ENCODE results near the gene MDFI.

Gene MDFI

GRCh38 chr6:41651246-41651961, 13.1 kb downstream of the MDFI start:
- DNase-seq (ENCODE audit: low spot score): no peak

GRCh38 chr6:41651962-41652657, 13.8 kb downstream of the MDFI start:
- DNase-seq (ENCODE audit: low spot score): no peak

GRCh38 chr6:41652866-41653652, 14.8 kb downstream of the MDFI start:
- DNase-seq (ENCODE audit: low spot score): no peak

DNA sequence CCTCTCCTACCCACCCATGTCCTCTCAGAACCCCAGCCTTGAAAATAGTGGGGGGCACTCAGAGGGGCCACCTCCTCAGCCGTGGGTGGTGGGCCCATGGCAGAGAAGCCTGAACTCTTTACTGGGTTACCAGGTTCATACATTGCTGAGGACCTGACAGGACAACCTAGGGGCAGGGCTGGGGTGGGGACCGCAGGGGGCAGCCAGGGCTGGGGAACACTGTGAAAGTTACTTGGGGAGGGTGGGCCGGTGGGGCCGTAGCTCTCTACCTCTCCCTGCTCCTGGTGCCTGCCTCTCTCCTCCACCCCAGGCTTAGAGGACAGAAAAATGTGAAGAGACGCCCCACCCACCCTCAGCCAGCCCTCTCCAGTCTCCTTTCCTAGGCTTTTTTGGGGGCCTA, 15.4 kb downstream of the MDFI start:
- DNase-seq (ENCODE audit: low spot score): no peak

GRCh38 chr6:41654151-41654697, 16.0 kb downstream of the MDFI start:
- DNase-seq (ENCODE audit: low spot score): no peak

DNA sequence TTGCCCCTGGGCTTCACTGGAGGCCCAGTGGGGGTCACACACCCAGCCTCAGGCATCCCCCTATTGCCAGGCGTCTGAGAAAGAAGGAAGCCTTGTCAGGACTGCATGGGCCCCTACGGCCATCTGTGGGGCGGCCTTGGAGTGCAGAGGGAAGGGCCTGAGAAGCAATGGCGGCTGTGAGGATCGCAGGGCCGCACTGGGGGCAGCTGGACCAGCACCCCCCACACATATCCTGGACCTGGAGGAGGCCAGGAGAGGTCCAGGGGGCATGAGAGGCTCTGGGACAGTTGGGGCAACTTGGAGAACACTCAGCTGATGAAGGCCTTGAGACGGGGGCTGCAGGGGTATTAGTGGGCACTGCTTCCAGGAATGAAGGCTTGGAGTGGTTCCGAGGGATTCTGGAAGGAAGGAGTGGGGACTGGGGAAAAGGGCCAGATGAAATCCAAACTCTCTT, 16.5 kb downstream of the MDFI start:
- DNase-seq (ENCODE audit: low spot score): no peak

DNA sequence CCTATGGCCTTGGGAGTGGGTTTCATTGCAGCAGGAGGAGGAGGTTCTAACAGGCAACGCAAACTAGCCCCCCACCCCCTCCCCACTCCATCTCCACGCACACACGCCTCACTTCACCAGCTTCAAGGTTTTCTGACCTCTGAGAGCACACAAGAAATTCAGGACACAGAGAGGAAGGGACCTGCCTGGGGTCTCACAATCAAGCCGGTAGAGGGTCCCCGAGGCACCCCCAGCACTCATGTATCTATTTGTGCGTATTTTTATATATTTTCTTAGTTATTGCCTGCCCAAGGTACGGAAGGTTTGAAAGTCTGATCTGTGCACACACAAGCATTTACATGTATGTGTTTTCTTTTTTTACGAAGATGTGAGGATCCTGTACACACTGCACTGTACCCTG, 16.9 kb downstream of the MDFI start:
- DNase-seq (ENCODE audit: low spot score): no peak

DNA sequence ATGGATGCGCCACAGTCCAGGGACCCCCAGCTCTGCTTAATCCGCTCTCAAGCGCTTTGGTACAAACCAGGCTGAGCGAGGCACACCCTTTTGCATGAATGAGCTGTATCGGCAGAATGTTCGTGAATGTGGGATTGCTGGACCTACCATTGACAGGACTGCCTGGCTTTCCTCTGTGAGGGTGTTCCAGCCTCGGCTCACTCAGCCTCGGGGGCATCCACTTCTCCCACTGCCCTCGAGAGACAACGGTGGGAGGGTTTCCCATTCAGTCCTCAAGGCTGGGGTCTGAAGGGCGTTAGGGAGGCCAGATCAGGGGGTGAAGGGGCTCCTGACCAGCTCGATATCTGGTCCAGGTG, 17.4 kb downstream of the MDFI start:
- DNase-seq (ENCODE audit: low spot score): no peak

DNA sequence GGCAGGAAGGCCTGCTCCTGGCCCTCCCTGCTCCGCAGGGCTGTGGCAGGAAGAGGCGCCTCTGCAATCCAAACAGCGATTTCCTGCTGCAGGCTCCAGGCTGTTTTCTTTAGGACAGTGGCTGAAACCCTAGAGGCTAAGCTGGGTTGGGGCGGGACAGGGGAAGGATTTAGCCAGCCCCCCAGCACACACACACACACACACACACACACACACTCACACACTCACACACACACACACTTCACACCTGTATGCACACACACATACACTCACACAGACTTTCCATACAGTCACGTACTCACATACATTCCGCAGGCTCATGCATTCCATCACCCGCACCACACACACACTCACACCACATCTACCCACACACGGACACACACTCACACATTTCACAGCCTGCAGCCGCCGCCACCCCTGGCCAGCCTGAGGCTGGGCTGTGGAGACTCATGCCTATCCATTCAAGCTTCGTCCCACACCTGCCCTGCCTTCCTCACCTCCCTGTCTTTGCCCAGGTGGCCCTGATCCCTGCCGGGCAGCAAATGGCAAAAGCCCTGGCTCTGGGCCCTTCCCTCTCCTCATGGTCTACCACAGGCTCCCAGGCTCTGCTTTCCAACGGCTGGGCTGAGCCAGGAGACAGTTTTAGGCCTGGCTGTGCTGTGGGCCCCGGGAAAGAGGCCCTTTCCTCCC, 17.9 kb downstream of the MDFI start:
- DNase-seq (ENCODE audit: low spot score): no peak

DNA sequence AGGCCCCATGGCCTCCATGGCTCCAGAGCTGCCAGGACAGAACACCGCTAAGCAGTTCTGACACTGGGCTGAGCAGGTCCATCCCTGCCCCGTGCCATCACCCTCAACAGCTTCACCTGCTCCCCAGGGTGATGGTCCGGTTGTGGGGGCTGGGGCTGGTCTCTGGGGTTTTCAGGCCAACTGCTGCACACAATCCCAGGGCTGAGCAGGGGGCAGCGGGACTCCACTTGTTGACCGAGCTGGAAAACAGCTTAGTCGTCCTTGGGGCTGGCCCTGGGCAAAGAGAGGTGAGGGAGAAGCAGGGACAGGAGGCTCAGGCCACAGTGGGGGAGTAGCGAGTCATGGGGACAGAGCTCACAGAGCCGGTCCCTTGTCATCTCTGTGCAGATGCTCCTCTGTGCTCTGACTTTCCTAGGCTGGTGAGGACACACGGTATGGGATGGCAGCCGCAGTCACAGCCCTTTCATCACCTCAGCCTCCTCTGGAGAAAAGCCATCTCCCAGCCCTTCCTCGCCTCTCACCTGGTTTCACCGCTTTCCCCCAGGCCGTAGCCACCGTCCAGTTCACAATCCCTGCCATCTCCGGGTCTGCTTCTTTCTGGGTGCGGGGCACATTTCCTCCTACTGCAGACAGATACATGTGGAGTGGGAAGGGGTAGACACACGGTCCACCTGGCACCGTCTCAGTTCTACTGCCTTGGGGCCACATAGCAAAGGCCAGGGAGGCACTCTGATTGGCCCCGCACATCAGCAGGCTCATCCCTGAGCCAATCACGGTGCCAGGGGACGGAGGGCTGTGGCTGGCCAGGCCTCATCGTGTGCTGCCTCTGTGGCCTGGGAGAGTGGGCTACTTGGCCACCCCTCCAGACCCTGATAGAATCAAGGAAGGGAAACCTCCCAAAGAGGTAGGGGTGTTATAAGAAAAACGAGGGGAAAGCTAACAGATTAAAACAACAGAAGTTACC, 19.1 kb downstream of the MDFI start:
- DNase-seq (ENCODE audit: low spot score): no peak

DNA sequence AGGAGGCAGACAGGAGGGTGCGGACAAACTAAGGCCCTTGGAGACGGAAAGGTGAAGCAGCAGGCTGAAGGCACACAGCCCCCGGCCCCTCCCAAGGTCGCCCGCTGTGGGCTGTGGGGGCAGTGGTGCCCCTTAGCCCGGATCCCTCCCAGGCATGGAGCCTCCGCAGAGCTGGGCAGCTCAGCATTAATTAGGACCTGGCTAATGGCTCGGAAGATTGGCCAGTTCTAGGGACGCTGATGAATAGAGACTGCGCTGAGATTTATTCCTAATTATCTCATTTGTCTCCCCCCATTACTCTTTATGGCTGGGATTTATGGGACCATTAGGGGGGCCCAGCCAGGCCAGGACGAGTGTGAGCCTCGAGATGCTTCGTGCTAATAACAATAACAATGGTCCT, 20.4 kb downstream of the MDFI start:
- DNase-seq (ENCODE audit: low spot score): no peak

DNA sequence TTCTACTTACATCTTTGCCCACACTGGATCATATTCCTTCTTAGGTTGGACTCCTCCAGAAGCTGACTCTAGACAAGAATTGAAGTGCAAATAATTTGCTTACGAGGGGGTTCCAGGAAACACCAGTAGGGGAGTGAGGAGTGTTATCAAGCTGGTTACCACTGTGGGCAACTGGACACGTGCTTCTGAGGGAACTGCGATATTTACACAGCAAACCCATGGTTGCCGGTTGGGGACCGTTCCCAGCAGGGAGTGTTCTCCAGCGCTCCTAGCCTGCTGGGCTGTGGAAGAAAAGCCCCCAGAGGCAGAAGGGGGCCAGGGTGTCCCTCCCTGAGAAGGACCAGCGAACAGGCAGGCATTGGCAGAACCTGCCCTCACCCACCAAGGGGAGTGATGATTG, 21.7 kb downstream of the MDFI start:
- DNase-seq (ENCODE audit: low spot score): no peak

- no peak for DNase-seq (ENCODE audit: low spot score)
These were observed 25.3 kb downstream of the MDFI start for GRCh38 chr6:41663568-41663967.

- DNase-seq (ENCODE audit: low spot score): no peak
These were observed 26.0 kb downstream of the MDFI start for GRCh38 chr6:41664271-41664670.

DNA sequence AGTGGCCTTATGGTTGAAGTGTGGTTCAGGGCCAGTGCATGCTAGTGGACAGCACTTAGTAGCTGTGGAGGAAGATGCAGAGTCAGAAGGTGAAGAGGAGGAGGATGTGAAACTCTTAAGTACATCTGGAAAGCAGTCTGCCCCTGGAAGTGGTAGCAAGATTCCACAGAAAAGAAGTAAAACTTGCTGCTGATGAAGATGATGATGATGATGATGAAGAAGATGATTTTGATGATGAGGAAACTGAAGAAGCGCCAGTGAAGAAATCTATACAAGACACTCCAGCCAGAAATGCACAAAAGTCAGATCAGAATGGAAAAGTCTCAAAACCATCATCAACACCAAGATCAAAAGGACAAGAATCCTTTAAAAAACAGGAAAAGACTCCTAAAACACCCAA, 28.9 kb downstream of the MDFI start:
- DNase-seq (ENCODE audit: low spot score): no peak

DNA sequence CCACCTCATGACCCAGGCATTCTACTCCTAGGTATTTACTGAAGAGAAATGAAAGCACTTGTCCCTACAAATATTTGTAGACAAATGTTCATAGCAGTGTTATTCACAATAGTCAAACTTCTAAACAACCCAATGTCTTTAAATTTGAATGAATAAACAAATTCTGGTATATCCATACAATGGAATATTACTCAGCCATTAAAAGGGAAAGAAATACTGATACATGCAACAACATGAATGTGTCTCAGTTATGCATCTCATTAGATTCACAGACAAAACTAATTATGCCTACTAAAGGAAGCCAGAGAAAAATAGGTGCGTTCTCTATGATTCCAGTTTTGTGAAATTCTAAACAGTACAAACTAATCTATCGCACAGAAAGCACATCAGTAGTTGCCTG, 30.7 kb downstream of the MDFI start:
- no peak for DNase-seq (ENCODE audit: low spot score)

- DNase-seq (ENCODE audit: low spot score): no peak
These were observed 32.6 kb downstream of the MDFI start for GRCh38 chr6:41670703-41671360.

DNA sequence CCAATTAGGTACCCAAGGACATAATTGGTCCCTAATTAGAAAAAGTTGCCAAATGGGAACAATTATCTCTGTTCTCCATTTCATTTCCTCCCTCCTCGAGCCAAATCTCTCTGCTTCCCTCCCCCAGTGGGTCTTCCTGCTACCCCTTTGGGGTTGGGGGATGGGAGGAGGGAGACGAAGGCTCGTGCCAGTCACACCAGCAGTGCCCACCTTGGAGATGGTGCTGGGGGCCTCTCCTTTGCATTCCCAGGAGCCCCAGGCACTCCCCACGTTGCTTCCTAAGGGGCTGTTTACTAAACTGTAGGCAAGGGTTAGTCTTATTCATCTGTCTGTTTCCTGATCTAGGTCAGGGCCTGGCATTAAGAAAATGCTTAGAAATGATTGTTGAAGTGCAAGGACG, 33.1 kb downstream of the MDFI start:
- DNase-seq (ENCODE audit: low spot score): no peak

GRCh38 chr6:41672016-41672415, 33.7 kb downstream of the MDFI start:
- no peak for DNase-seq (ENCODE audit: low spot score)

Measured in AG08395 (cell line).